OCI-M2 (cell line): Measurements from ENCODE around the gene METTL13.

Experiments
- DNase-seq: peaks from one replicate; lab custom pipeline; 2025; ENCODE audit not compliant: unreplicated experiment; lab: John Stamatoyannopoulos, UW

The METTL13 gene

GRCh38 chr1:171844381-171844780, 62.9 kb downstream of the METTL13 start:
- DNase-seq, result no peak

- no peak for DNase-seq
These were observed 64.5 kb downstream of the METTL13 start for GRCh38 chr1:171845998-171846397.
